Measurements from ENCODE around the gene GPC1. TPM values are rescaled to one million over a fixed set of nuclear protein-coding genes. Genes with fewer than 3 reads are reported as not detected.

GPC1 gene
- total and polyA plus RNA-seq, 2 of the 13 experiments (the other 11 are each of a cell fraction or from before 2014, with no cell fraction given) = 4.0 to 5.5 TPM

DNA sequence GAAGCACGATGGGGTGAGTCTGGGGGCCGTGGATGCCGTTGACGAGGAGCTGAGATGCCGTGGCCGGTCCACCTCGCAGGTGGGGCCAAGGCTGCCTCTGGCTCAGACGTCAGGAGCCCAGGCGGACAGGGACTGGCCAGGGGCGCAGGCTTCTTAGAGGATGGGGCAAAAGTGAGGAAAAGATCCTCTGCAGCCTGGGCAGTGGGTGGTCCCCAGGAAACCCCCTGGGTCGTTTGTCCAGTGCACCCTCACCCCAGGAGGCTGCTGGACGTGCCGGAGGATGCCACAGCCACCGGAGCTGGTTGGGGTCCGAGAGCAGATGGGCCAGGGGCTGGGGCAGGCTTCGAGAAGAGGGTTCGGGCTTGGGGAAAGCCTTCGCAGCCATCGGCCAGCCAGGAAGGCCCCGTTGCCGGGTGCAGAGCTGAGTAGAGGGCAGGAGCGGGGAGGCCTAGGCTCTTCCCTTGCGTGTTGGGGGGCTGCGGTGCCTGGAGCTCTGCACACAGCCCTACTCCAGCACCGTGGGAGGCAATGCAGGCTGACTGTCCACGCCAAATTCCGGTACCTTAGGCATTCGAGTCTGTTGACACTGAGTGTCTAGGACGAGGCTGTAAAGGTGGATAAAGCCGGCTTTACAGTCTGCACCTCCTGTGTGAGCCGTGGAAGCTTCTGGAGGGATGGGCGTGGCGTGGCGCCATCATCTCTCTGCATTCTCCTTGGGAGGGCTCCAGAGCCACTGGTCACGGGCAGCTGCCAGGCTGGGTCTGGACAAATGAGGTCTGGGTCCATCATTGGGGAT is 18.8 kb downstream of the GPC1 start:
- 20% methylated on average over 22 of the region's 35 CpGs for WGBS (ENCODE audit: low lambda C conversion rate)
- Histone ChIP-seq H3K9me3 (ENCODE audit: low read length) (no peaks in the 10 kb centered on the region), H3K27ac (ENCODE audit: extremely low read length, insufficient read depth, low read length) (no peak overlapping the region), H4K20me1 (ENCODE audit: insufficient read depth, low read length) (peaks cover 16% of the 10 kb centered on the region; the same call in 1 of the 2 replicates), H3K9ac (ENCODE audit: insufficient read depth, low read depth, low read length) (no peak overlapping the region), H3K79me2 (ENCODE audit: insufficient read depth, low read length) (no peaks in the 10 kb centered on the region), H3K27me3 (ENCODE audit: control insufficient read depth in 1 of 2, insufficient read depth in 2 of 2, low read length in 2 of 2) (peaks cover 38 to 73% of the 10 kb centered on the region in 2 experiments), H3K4me3 (replicated peaks in 1 of 3; ENCODE audit: insufficient read depth in 1 of 3, low read depth in 2 of 3, low read length in 3 of 3) (peak overlapping the region in 1 of 3 experiments; percentile 14; a peak in 1 of 6 replicates), H3K36me3 (replicated peaks in 1 of 2; ENCODE audit: control insufficient read depth in 1 of 2, insufficient read depth in 2 of 2, low read length in 2 of 2) (no peaks in the 10 kb centered on the region), H3K4me1 (ENCODE audit: insufficient read depth, low read length) (peaks cover 53% of the 10 kb centered on the region), H3K4me2 (ENCODE audit: low read depth, low read length) (peak overlapping the region; percentile 8; the same call in 1 of the 2 replicates), H2AFZ (ENCODE audit: low read length) (no peak overlapping the region)
- DNase-seq (ENCODE audit: low spot score) (no peak), FAIRE-seq (no peak), ATAC-seq (0 out of 3 replicates have a peak, but pooled peaks have one; percentile 1)
- POLR2A ChIA-PET = no interaction called here
- no TSS peak for BruUV-seq (replicated peaks)
- in situ Hi-C loops (cut with HindIII; ENCODE audit: extremely low pct_ligation_motif_present, low pct_unique_long_range_greater_than_20kb) (no loop called here), intact Hi-C loops (cut with micrococcal nuclease; ENCODE audit: unreplicated experiment) (no loop called here)
- CTCF ChIA-PET (ENCODE audit: low intra/inter-chr PET ratio, low total read pairs) = no interaction called here
- TF ChIP-seq EED (CRISPR knock-in tag; IDR thresholded peaks at IDR 0.05) = peak; percentile 76; the same call in 1 of the 2 replicates
- TF ChIP-seq ZNF546 (CRISPR knock-in tag; conservative IDR thresholded peaks at IDR 0.05) = no peak
- no peak for TF ChIP-seq SPEN (CRISPR knock-in tag; IDR thresholded peaks at IDR 0.05; ENCODE audit: low read depth)
- TF ChIP-seq ZFP91 (CRISPR knock-in tag; IDR thresholded peaks at IDR 0.05; ENCODE audit: borderline replicate concordance) = no peak
- TF ChIP-seq AHR (CRISPR knock-in tag; IDR thresholded peaks at IDR 0.05) = 0 out of 2 replicates have a peak, but pooled peaks have one; percentile 17
- TF ChIP-seq ZNF3 (CRISPR knock-in tag; IDR thresholded peaks at IDR 0.05) = no peak
- no peak for TF ChIP-seq STAT6 (CRISPR knock-in tag; IDR thresholded peaks at IDR 0.05; ENCODE audit: borderline replicate concordance)
- peak; percentile 87 for TF ChIP-seq MTF2 (CRISPR knock-in tag; IDR thresholded peaks at IDR 0.05; ENCODE audit: borderline replicate concordance)
- TF ChIP-seq EZH2 (conservative IDR thresholded peaks at IDR 0.05; ENCODE audit: low read depth, low read length) = peak; percentile 92
- no peak for TF ChIP-seq ISL2 (CRISPR knock-in tag; IDR thresholded peaks at IDR 0.05)
- no peak for TF ChIP-seq PAX8 (CRISPR knock-in tag; IDR thresholded peaks at IDR 0.05; ENCODE audit: borderline replicate concordance)
